Osteocyte (in vitro differentiated cells): ENCODE measurements around the gene ZNF397. TPM values are rescaled to one million over a fixed set of nuclear protein-coding genes. Genes with fewer than 3 reads are reported as not detected.
"Not testable (repeated sequence)": the region's sequence is repeated elsewhere in the genome, so short reads cannot be mapped to it uniquely, and the experiment has no call there.

ENCODE experiments used
- DNase-seq: peaks from one replicate; pipeline ENCODE4 v3.0.0; 2021; ENCODE audit warnings: mixed read lengths; ENCODE audit not compliant: unreplicated experiment; ENCODE audit errors: extremely low spot score
- H3K27ac Mint-ChIP-seq: one replicate; pipeline ENCODE4 v1.8.0; 2021; ENCODE audit warnings: mild to moderate bottlenecking, mixed read lengths; ENCODE audit not compliant: unreplicated experiment
- H3K27me3 Mint-ChIP-seq: one replicate; pipeline ENCODE4 v1.8.0; 2021; ENCODE audit warnings: mixed read lengths; ENCODE audit not compliant: unreplicated experiment
- H3K36me3 Mint-ChIP-seq: one replicate; pipeline ENCODE4 v1.8.0; 2021; ENCODE audit warnings: mixed read lengths; ENCODE audit not compliant: unreplicated experiment
- H3K4me1 Mint-ChIP-seq: one replicate; pipeline ENCODE4 v1.8.0; 2021; ENCODE audit warnings: mixed read lengths; ENCODE audit not compliant: unreplicated experiment
- H3K4me3 Mint-ChIP-seq: one replicate; pipeline ENCODE4 v1.8.0; 2021; ENCODE audit warnings: mild to moderate bottlenecking, moderate library complexity, mixed read lengths; ENCODE audit not compliant: unreplicated experiment
- H3K9me3 Mint-ChIP-seq: one replicate; pipeline ENCODE4 v1.8.0; 2021; ENCODE audit warnings: mixed read lengths; ENCODE audit not compliant: unreplicated experiment
- total RNA-seq: library from RNA; stranded (reverse); gene quantifications from 2 replicates; pipeline ENCODE4 v1.2.1, GENCODE V29; 2021
- TF ChIP-seq, protein P1 (sequence below): fragments of 200-600 bp; sonication (generic); IDR thresholded peaks from 2 replicates; pipeline ENCODE4 v1.5.0; 2021; ENCODE audit warnings: antibody characterized with exemption, mild to moderate bottlenecking, moderate library complexity

The ZNF397 gene
- total RNA-seq, 1 donor from 2014 or later, result 23.9 TPM

DNA sequence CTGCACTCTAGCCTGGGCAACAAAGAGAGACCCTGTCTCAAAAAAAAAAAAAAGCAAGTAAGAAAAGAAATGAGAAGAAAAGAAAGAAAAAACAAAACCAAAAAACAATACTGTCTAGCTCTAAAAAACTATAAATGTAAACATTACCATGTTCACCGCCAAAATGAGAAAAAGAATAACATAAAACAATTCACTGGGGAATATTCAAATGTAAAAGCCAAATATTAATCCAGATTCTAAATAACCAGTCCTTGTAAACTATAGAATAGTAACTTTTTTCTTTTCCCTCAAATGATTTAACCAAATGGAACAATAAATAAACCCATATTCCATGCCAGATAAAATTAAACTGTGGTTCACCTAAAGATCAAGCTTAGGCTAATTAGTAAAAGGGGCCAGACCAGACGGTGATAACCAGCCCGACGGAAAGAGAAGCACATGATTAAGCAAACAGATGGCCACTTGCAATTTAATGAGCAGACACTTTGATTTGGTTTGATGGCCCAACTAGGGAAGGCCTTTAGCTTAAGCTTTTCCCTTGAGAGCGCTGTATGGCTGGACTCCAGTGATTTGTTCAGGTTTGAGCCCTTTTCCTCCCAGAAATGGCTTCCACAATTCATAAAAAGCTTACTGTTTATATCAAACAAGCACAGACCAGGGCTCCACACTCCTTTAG, 39.4 kb upstream of the ZNF397 start:
- H3K27me3 Mint-ChIP-seq, result peaks cover 6% of the 10 kb centered on the region
- TF ChIP-seq, protein P1, sequence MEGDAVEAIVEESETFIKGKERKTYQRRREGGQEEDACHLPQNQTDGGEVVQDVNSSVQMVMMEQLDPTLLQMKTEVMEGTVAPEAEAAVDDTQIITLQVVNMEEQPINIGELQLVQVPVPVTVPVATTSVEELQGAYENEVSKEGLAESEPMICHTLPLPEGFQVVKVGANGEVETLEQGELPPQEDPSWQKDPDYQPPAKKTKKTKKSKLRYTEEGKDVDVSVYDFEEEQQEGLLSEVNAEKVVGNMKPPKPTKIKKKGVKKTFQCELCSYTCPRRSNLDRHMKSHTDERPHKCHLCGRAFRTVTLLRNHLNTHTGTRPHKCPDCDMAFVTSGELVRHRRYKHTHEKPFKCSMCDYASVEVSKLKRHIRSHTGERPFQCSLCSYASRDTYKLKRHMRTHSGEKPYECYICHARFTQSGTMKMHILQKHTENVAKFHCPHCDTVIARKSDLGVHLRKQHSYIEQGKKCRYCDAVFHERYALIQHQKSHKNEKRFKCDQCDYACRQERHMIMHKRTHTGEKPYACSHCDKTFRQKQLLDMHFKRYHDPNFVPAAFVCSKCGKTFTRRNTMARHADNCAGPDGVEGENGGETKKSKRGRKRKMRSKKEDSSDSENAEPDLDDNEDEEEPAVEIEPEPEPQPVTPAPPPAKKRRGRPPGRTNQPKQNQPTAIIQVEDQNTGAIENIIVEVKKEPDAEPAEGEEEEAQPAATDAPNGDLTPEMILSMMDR, result no peak
- DNase-seq, result no peak

GRCh38 chr18:35203067-35203466, 37.8 kb upstream of the ZNF397 start:
- peak overlapping the region; percentile 54 for H3K27ac Mint-ChIP-seq
- H3K27me3 Mint-ChIP-seq, result peaks cover 4% of the 10 kb centered on the region
- peaks cover 10% of the 10 kb centered on the region for H3K4me1 Mint-ChIP-seq
- no peak for DNase-seq
- no peaks in the 10 kb centered on the region for H3K36me3 Mint-ChIP-seq
- no peak overlapping the region for H3K4me3 Mint-ChIP-seq
- TF ChIP-seq, protein P1, result no peak
- H3K9me3 Mint-ChIP-seq, result peaks cover 13% of the 10 kb centered on the region

More for the DNA sequence above, 39.4 kb upstream of the ZNF397 start:
- H3K4me1 Mint-ChIP-seq, result peaks cover 10% of the 10 kb centered on the region
- no peaks in the 10 kb centered on the region for H3K36me3 Mint-ChIP-seq
- no peak overlapping the region for H3K27ac Mint-ChIP-seq
- H3K4me3 Mint-ChIP-seq, result no peak overlapping the region
- peaks cover 13% of the 10 kb centered on the region for H3K9me3 Mint-ChIP-seq

DNA sequence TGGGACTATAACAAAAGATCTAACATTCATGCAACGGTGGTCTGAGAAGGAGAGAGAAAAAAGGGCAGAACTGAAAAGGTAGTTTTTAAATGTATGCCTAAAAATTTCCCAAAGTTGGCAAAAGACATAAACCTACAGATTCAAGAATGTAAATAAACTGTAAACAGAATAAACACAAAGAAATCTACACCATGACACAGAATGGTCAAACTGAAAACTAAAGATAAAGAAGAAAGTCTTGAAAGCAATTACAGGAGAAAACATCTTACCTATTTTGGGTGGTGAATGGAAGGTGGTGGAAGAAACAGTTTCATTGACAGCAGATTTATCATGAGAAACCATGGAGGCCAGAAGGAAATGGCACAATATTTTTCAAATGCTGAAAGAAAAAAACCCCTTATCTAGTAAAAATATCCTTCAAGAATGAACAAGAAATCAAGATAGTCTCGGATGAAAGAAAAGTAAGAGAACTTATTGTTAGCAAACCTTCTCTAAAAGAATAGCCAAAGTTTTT, 35.6 kb upstream of the ZNF397 start:
- peaks cover 4% of the 10 kb centered on the region for H3K27me3 Mint-ChIP-seq
- H3K4me1 Mint-ChIP-seq, result peaks cover 10% of the 10 kb centered on the region
- H3K27ac Mint-ChIP-seq, result no peak overlapping the region
- H3K4me3 Mint-ChIP-seq, result no peak overlapping the region
- peaks cover 13% of the 10 kb centered on the region for H3K9me3 Mint-ChIP-seq
- TF ChIP-seq, protein P1, result no peak
- no peak for DNase-seq
- no peaks in the 10 kb centered on the region for H3K36me3 Mint-ChIP-seq

GRCh38 chr18:35205746-35206458, 34.9 kb upstream of the ZNF397 start:
- H3K36me3 Mint-ChIP-seq, H3K27me3 Mint-ChIP-seq, H3K4me3 Mint-ChIP-seq, H3K27ac Mint-ChIP-seq, DNase-seq: not testable (repeated sequence)
- Mint-ChIP-seq H3K4me1 (peaks cover 10% of the 10 kb centered on the region), H3K9me3 (peaks cover 13% of the 10 kb centered on the region)

GRCh38 chr18:35215026-35215425, 25.8 kb upstream of the ZNF397 start:
- H3K27me3 Mint-ChIP-seq, result peaks cover 27% of the 10 kb centered on the region
- TF ChIP-seq, protein P1, result no peak
- H3K4me3 Mint-ChIP-seq, result no peak overlapping the region
- no peak overlapping the region for H3K27ac Mint-ChIP-seq
- no peaks in the 10 kb centered on the region for H3K36me3 Mint-ChIP-seq
- H3K9me3 Mint-ChIP-seq, result no peaks in the 10 kb centered on the region
- DNase-seq, result no peak
- no peaks in the 10 kb centered on the region for H3K4me1 Mint-ChIP-seq

GRCh38 chr18:35216611-35217010, 24.2 kb upstream of the ZNF397 start:
- DNase-seq, H3K4me3 Mint-ChIP-seq, H3K27ac Mint-ChIP-seq, H3K4me1 Mint-ChIP-seq, H3K9me3 Mint-ChIP-seq, H3K36me3 Mint-ChIP-seq: not testable (repeated sequence)
- peaks cover 27% of the 10 kb centered on the region for H3K27me3 Mint-ChIP-seq

DNA sequence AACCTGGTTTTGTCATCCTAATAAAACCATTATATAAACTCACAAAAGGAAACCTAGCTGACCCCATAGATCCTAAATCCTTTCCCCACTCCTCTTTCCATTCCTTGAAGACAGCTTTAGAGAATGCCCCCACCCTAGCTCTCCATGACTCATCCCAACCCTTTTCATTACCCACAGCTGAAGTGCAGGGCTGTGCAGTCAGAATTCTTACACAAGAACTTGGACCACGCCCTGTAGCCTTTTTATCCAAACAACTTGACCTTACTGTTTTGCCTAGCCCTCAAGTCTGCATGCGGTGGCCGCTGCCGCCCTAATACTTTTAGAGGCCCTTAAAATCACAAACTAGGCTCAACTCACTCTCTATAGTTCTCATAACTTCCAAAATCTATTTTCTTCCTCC, 21.5 kb upstream of the ZNF397 start:
- H3K27ac Mint-ChIP-seq, H3K4me1 Mint-ChIP-seq, DNase-seq, H3K9me3 Mint-ChIP-seq, H3K36me3 Mint-ChIP-seq, H3K4me3 Mint-ChIP-seq: not testable (repeated sequence)
- peaks cover 40% of the 10 kb centered on the region for H3K27me3 Mint-ChIP-seq
